HG03571 (cell line): ENCODE data around the gene CACNG5.
"Not testable (repeated sequence)": the region's sequence is repeated elsewhere in the genome, so short reads cannot be mapped to it uniquely, and the experiment has no call there.

Experiments used
- ATAC-seq: cut with Tn5 transposase; IDR thresholded peaks from one replicate; pipeline ENCODE4 v1.9.1; 2021; ENCODE audit not compliant: unreplicated experiment

CACNG5 gene

DNA sequence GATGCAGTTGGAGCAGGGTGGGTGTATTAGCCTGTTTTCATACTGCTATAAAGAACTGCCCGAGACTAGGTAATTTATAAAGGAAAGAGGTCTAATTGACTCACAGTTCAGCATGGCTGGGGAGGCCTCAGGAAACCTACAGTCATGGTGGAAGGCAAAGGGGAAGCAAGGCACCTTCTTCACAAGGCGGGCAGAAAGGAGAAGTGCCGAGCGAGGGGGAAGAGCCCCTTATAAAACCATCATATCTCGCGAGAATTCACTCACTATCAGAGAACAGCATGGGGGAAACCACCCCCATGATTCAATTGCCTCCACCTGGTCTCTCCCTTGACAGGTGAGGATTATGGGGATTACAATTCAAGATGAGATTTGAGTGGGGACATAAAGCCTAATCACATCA, 68.4 kb downstream of the CACNG5 start:
- not testable (repeated sequence) for ATAC-seq

- no peak for ATAC-seq
Observed at GRCh38 chr17:66903781-66904180, 68.9 kb downstream of the CACNG5 start.

DNA sequence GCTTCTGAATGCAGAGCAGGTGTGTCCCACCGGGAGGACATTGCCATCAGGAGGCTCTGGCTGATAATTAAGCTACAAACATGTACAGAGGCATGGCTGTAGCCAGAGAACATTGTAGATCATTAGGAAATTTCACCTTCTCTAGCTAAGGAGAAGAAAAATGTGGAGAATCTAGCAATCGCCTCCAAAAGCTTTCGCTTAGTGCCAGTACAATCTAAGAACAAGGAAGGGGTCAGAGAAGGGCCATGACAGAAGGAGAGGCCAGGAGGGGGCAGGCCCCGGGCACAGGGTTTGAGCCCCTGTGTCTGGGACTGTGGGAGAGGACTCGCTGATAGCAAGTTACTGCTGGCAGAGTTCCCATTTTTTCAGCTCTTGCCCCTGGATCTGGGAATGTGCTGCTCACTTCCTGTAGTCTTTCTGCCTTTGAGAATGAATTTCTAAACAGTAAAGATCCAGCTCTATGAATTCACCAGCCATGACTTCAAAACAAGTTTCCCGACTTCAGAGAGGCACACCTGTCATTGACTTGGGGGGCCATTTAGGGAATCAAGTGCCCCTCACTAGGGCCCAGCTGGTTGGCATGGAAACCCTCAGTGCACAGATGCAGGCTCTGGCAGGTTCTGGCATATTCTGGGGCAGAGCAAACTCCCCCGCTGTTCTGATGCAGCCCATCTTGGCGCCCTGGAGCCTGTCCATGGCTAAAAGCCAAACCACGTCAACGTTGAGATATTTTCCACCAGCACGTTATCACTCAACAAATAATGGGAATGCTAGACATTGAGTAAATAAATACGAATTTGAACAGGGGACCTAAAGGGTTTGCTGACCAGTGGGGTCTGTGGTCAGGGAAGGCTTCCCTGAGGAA, 70.1 kb downstream of the CACNG5 start:
- no peak for ATAC-seq

DNA sequence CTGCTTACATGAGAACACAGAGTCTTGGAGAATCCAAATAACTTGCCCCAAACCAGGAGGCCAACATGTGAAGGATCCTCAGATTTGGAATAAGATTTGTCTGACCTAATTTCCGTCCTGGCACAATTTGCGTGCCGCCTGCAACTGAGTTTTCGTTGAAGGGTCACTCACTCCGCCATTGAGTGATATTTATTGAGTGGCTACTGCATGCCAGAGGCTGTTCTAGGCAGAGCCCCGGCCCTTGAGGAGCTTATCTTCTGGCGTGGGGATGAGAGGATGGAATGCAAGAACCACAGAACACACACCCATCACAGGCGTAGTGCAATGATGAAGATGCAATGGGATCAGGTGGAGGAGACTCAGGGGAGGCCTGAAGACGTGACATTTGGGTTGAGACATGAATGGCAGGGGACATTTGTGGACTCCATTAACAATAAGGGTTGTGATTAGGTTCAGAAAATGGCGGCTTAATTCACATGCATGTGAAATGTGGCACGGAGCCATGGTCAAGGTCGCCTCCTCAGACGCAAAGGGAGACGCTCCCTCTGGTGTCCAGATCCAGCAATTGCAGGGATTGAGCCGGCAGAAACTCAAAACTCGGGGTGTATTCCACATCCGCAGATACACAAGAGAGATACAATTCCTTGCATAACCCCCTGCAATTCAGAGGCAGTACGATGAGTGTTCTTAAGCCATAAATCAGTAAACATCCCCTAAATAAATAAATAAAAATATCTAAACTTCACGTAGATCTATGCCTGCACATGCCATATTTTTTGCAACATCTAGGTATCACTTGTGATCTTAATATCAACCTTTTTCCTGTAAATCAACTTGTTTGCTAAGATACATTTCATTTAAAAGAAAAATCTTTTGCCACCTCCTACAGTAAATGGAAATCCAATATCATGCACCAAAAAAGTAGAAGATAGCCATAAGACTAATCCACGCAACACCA, 71.7 kb downstream of the CACNG5 start:
- no peak for ATAC-seq

DNA sequence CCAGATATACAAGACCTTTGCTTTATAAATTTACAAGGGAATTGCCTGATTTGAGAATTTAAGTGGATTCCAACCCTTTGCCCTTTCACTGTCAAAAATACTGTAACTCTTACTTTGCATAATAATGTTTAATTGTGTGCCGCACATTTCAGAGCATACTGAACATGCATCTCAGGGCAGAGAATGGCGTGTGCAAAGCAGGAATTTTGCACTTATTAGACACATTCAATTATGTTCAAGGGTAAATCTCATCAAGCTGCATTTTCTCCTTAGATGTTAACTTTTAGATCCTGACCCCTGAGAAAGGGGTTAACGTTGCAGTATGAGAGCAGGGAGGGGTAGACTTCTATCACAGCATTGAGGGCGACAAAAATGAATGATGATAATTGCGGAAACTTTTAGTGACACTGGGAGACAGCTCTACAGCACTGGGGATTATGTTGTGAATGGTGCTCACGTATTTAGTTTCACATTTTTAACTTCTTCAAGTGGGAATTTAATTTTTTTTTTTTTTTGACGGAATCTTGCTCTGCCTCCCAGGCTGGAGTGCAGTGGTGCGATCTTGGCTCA, 75.0 kb downstream of the CACNG5 start:
- no peak for ATAC-seq

GRCh38 chr17:66910651-66911285, 75.9 kb downstream of the CACNG5 start:
- no peak for ATAC-seq

DNA sequence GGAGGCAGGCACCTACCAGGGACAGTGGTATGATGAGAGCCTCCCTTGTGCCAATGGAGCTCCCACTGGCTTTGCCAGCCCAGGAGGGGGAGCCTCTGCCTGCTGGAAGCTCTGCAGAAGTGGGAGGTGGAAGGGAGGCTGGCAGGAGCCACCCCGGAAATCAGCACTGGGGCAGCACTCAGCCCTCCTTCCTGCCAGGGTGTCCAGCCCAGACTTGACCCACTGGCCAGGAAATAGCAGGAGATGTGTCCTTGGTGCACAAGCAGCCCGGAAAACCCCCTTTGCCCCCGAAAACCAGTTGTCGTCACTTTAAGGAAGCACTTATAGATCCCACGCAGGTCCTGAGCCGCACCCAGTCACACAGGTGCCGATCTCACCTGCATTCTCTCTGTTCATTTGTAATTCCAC, 80.3 kb downstream of the CACNG5 start:
- ATAC-seq: no peak

DNA sequence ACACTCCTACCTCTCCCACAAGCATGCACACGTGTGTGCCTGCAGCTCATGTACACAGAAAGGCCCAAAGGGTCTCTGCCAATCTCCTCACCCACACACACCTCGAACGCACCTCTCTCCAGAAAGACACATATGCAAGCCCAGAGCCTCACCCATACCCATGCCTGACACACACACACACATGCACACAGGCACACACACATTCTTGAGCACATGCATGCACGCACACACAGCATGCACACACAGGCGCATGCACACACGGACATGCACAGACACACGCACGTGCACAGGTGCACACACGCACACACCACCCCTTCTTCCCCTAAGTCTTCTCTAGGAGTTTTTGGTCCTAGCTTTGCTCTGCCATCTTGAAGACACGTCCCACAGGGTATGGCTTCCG, 80.9 kb downstream of the CACNG5 start:
- ATAC-seq: no peak

DNA sequence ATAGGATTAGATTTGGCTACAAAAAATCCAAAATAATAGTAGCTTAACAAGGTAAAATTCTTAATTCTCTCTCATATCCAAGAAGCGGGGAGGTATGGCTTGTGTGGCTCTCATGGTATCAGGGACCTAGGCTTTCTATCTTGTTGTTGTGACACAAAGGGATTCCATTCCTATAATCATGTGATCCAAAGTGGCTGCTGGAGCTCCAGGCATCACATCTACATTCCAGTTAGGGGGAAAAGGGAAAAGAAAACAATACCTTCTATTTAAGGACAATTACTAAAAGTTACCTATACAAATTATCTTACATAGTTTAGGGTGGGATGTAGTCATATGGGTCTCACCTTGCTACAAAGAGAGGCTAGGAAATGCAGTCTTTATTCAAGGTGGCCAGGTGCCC, 82.0 kb downstream of the CACNG5 start:
- ATAC-seq: no peak

DNA sequence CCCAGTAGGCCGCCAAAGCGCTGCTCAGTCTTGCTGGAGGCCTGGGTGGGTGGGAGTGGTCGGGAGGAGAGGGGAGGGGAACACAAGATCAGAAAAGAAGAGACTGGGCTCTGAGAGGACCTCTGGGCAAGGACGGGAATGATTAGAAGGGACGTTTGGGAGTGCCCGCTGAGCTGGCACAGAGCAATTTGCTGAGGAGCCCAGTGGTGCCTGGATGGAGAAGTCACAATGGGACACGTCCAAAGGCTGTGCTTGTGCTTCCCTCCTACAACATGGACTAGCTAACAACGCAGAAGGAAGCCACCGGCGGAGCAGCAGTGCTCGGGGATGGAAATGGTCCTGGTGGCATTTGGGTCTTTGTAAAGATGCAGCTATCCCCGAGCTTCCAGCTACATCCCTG, 84.0 kb downstream of the CACNG5 start:
- ATAC-seq: no peak

DNA sequence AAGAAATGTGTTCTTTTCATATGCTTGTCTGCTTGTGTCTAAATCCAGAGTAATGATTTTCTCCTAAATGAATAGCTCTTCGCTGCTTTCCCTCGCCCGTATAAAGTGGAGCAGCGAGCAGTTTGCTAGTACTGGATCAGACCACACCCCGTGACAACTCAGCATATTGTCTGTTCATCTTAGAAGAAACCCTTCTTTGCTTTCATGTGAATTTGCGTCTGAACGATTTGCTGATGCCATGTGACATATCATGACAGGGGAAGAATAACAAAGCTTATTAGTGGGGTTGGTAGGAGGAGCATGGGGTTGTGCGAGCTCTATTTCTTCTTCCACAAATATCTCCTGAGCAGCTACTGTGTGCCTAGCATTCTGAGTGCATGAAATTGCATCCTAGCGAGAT, 85.5 kb downstream of the CACNG5 start:
- no peak for ATAC-seq

DNA sequence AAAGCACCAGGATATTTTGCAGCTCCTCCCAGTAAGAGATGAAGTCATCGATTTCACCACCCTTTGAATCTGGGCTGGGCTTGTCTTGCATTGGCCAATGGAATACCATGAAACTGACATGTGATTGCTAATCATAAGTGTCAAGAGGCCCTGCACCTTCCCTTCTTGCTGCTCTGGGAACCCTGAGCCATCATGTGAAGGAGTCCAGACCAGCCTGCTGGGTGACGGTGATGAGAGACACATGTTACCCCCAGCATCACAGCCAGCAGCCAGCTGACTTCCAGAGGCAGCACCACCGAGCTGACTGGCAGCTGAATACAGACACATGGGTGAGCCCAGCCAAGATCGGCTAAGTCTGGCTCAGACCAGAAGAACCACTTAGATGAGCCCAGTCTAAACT, 86.0 kb downstream of the CACNG5 start:
- no peak for ATAC-seq

GRCh38 chr17:66923886-66924285, 89.0 kb downstream of the CACNG5 start:
- ATAC-seq: no peak

- ATAC-seq: no peak
Observed at GRCh38 chr17:66925811-66926500, 91.0 kb downstream of the CACNG5 start.

DNA sequence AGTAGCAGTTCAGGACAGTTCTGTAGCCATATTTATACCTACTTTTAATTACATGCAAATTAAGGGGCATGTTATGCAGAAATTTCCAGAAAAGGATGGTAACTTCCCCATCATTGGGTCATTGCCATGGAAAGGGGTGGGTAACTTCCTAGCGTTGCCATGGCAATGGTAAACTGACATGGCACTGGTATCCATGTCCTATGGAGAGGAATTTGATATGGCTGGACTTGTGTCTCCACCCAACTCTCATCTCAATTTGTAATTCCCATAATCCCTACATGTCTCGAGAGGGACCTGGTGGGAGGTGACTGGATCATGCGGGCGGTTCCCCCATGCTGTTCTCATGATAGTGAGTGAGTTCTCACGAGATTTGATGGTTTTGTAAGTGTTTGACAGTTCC, 94.0 kb downstream of the CACNG5 start:
- no peak for ATAC-seq

GRCh38 chr17:66929591-66929990, 94.7 kb downstream of the CACNG5 start:
- no peak for ATAC-seq

DNA sequence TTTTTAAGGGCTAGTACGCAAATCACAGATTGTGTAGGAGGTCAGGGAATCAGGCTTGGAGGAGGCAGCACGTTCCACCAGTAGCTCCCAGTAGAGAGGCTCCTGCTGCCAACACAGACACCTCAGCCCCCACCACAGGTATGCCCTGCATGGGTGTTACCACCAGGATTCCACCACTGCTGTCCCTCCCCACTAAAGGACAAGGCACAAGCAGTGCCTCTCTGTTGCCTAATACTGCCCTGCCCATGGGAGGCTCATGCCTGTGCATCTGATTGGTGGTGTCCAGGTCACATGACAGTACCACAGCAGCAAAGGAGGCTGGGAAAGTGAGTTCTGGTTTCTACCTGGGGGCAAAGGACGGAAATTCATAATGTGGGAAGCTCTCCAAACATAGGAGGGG, 96.0 kb downstream of the CACNG5 start:
- ATAC-seq: no peak

DNA sequence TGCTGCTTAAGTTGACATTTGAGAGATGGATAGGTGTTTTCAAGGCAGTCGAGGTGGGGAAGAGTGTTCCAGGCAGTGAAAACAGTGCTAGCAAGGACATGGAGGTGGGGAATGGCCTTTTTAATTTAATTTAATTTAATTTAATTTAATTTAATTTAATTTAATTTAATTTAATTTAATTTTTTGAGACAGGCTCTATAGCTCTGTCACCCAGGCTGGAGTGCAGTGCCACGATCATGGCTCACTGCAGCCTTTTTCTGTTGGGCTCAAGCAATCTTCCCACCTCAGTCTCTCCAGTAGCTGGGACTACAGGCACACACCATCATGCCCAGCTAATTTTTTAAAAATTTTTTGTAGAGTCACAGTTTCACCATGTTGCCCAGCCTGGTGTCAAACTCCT, 97.4 kb downstream of the CACNG5 start:
- ATAC-seq: no peak

DNA sequence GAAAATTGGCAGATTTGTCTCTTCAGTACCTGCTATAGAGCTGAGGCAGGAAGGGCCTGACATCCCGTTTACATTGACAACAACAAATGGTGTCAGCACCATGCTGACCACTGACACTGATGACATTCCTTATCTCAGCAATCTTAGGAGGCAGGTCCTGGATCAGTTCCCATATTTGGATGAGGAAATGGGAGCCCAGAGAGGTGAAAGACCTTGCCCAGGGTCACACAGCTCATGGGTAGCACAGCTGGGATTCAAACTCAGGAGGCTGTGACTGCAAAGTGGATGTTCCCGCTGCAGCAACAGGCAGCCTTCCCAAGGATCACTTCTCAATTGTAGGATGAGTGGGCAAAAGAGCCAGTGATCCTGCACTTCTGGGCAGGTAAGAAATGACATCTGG, 99.1 kb downstream of the CACNG5 start:
- no peak for ATAC-seq
